Measurements from ENCODE around the gene HECTD3.
"Not testable (repeated sequence)": the region's sequence is repeated elsewhere in the genome, so short reads cannot be mapped to it uniquely, and the experiment has no call there.

The HECTD3 gene

DNA sequence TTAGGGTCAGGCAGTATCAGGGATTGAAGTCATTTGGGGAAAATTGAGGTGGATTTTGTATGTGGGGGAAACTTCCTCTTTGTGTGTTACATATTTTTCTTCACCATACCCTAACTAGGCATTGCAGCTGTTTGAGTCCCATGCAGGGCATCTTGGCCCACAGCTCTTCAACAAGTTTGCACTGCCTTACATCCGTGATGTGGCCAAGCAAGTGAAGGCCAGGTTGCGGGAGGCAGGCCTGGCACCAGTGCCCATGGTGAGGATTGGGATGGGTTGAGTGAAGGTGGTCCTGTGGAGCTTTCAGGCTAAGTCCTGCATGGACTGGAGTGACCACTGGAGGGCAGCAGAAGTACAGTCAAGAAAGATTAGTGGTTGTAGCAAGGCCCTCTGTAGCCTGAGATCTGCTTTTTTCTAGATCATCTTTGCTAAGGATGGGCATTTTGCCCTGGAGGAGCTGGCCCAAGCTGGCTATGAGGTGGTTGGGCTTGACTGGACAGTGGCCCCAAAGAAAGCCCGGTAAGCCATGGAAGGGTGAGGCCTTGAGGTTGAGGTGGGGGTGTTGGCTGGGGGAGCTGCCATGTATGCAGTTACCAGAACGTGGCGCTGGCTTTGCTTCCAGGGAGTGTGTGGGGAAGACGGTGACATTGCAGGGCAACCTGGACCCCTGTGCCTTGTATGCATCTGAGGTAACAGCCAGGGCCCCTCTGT is 3.4 kb upstream of the HECTD3 start:
- peak; percentile 53 for DNase-seq (ENCODE audit: low read depth)

DNA sequence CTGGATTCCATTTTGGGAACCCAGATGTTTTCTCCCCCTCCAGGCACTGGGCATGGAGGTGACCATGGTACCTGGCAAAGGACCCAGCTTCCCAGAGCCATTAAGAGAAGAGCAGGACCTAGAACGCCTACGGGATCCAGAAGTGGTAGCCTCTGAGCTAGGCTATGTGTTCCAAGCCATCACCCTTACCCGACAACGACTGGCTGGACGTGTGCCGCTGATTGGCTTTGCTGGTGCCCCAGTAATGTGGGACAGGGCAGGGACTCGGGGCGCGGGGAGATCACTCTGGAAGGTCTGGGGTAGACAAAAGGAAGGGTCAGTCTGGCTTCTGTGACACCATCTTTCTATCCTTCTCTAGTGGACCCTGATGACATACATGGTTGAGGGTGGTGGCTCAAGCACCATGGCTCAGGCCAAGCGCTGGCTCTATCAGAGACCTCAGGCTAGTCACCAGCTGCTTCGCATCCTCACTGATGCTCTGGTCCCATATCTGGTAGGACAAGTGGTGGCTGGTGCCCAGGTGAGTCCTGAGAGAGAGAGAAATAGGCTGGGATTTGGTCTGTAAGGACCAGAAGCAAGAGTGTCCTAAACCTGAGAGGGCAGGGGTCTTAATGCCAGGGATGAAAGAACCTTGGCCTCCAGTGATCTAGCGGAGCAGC is 2.6 kb upstream of the HECTD3 start:
- DNase-seq (ENCODE audit: low read depth), result no peak

DNA sequence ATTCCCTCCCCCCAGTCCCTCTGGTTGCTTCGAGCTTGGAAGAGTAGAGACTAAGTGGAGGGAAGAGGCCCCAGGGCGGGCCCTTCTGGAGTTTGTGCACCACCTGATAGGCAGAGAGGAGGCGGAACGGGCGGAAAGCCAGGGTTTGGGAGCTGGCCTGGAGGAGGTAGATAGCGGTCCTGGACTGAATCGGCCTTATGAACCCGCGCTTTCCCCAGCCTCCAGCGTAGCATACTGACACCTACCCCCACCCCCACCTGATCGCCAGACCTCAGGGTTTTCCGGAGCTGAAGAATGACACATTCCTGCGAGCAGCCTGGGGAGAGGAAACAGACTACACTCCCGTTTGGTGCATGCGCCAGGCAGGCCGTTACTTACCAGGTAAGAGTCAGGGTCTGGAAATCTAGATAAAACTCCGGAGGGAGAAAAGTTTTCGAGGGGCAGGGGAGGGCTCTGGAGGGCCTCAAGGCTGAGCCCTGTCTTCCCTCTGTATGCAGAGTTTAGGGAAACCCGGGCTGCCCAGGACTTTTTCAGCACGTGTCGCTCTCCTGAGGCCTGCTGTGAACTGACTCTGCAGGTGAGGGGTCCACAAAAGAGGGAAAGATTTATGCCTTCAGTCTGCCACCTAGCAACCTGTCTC is 1.6 kb upstream of the HECTD3 start:
- peak; percentile 10 for DNase-seq (ENCODE audit: low read depth)

DNA sequence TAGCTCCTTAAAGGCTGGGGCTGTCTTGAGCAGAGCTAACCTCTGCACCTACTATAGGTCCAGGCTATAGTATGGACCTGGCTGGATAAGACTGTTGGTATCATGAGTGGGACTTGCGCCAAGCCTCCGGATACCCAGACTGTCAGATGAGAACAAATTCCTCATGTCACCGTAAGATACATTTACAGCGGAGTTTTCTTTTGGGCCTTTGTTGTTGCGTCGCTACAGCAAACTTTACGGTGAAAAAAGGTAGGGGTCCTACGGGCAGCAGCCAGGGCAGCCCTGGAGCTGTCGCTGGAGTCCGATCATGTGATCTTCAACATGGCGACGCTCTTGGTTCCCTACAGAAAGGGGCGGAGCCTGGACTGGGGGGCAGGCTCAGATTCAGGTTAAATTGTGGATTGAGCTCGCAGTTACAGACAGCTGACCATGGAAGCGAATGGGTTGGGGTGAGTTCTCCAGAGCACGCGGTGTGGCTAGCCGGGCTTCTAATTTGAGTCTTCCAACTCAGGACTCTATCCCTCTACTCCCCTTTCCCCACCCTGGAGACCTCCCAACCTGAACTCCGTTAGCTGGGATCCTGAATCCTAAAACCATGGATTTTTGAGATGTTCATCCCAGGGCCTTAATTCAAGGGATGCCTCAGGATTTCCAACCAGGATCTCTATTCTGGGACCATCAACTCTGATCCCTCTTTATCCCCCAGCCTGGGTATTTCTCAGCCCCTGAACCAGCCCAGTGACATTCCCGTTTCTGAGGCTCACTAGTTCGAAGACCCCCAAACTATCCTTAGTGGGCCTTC is 914 bp upstream of the HECTD3 start, which contains the start of gene UROD:
UROD (plus strand) TSS at position 418 of the 802 bp plus-strand sequence; CDS start at position 430, 12 bp downstream.
- DNase-seq (ENCODE audit: low read depth), result peak; percentile 75

DNA sequence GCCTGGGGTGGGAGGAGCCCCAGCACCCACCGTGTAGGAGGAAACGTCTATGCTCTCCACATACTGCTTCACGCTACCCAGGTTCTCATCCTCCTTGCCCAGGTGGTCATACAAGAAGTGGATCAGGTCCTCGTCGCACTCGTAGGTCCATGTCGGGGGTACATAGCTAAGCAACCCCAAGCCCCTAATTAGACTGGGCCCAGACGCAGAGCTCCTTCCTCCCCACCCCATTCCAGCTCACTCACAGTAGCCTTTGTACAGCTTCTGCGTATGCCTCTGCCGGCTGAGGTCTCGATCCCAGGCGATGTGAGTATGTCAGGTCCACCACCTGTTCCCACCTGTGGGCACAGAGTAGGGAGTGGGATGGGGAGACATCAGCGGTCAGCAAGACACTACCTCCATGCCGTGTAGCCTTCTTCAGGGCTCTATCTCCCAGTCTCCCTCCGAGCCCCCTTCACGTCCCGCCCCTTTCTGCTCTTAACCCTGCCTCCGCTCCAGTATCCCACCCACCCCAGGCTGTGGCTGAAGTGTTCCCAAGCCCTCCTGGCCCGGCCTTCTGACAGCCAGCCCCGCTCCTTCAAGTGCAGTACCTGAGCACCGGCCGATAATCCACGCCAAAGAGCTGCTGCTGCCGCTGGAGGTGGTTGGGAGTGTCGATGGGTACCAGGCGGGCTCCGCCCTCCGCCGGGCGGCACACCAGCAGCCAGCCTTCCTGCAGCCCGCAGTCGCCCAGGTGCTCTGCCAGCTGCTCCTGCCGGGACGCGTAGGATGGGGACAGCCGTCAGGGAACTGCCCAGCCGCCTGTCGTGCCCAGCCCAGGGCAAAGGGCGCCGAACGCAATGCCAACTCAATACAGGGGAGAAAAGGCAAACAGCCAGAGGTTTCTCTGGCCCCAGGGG is 919 bp downstream of the HECTD3 start:
- DNase-seq (ENCODE audit: low read depth), result peak; percentile 15

DNA sequence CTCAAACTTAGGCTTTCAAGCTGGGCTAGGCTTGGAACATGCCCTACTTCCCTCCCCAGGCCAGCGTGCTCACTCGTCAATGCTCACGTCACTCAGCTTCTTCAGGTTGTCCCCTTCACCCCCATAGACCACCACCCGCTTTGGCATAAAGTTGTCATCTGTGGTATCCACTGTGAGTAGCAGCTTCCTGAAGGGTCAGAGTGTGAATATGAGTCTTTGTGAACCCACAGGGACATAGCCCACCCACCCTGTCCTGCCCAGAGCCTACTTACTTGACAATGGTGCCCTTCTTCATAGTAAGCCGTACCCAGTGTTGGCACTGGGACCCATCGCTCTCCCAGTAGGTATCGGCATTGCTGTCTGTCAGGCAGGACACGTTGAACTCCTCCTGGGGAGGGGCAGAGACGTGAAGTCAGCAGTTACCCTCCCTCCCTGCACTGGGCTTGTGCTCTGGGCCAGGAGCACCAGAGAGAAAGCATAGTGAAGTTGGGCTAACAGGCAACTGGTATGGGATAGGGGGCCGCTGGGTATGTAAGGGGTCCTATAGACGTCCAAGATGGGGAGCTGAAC is 1.7 kb downstream of the HECTD3 start:
- no peak for DNase-seq (ENCODE audit: low read depth)

DNA sequence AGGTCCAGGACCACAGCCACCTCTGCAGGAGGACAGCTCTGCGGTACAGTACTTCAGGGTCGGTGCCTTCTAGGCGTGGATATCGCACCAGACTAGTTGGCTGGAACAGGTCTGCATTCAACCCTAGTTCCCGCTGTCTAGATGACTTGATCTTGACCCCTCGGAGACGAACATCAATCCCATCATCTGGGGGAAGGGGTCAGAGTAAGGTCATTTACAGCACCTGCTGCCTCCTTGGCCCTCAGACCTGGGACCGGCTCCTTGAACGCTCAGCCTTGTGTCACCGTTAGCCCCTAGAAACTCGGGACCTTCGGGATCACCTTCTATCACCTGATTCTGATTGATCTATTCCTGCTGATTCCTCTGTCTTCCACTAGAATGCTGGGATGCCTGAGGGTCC is 2.6 kb downstream of the HECTD3 start:
- DNase-seq (ENCODE audit: low read depth), result no peak

DNA sequence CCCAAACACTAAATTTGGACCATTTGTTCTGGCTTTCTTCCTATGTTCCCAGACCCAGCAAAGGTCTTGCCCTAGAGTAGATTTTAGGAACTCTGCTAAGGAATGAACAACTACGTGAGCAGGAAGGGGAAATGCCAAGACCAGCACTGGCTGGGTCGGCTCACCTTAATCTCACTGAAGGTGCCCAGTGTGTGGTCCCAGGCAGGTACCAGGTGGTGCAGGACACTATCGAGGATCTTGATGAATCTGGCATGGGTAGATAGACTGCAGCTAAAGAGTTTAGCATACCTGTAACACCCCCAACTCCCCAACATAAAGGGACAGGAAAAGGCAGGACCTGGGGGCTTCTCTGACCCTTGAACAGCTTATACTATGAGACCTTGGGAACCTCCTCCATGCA is 3.0 kb downstream of the HECTD3 start:
- DNase-seq (ENCODE audit: low read depth), result no peak

DNA sequence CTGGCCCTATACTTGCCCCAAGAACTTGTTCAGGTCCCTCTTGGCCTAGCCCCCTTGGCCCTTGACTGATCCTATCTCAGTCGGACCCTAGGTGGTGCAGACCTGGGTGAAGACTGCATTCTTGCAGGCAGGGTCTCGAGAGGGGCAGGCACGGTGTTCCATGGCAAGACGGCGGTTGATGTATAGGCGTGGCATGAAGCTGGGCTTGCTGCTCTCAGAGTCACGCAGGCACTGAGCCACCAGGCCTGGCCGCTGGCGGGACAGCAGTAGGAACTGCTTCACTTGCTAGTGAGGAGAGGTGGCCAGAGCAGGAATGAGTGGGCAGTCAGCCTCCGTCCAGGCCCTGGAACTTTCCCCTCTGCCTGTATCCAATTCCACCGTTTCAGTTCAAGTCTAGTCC is 3.8 kb downstream of the HECTD3 start:
- no peak for DNase-seq (ENCODE audit: low read depth)

DNA sequence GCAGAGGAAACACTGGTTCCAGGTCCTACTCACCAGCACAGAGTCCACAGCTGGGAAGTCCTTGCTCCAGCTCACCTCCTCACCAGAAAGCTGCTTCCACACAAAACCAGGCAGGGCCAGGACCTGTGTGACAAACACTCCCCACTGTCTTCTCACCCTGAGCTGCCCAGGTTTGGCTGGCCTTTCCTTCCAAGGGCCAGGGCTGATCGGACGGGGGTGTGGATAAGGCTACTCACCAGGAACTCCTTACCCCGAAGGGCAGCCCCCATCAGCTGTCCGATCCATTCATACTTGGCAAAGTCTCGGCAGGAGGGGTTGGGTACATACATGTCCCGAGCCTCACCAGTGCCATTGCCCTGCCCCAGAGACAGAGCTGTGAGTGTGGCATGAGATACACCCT is 5.4 kb downstream of the HECTD3 start:
- no peak for DNase-seq (ENCODE audit: low read depth)

DNA sequence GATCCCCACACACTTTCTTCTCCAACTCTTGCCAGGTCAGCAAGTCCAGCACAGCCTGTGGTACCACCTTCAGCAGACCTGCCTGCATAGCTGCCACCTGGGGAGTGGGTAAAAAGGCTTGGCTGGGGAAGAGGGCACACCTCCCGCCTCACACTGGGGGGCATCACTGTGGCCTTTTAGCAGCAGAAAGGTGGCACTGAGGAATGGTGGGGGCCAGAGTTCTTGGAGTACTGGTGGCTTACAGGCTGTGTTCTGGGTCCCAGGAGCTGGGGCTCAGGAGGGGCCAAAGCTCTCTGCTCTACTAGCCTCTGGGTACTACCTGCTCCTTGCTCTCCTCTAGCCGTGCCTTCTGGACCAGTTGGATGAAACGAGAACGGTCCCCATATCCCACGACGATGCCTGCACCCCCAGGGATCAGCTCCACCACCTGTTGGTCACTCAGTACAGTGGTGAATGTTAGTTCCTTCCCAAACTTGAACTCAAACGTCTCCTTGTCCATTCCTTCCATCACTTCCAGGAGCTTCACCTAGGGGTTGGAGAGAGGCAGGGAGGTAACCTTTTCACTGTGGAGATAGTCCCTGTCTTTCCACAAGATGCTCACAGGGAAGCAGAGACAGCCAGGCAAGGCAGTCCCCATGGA is 6.7 kb downstream of the HECTD3 start:
- DNase-seq (ENCODE audit: low read depth), result no peak

DNA sequence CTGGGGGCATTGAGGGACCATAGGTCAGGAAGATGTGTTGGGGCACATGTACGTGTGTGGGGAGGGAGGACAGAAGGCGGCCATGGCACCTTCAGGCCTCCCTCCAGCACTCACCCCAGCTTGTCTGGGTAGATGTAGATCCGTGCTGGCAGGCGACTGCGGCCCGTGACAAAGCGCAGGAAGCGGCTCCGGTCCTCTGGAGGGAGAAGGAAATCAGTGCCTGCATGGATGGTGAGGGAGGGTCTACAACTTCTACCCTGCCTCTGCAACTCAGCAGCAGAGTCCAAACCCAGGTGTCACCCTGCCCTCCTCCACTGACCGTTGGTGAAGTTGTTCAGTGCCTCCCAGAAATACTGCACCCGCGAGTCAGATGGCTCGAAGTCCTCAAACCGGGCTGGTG is 7.4 kb downstream of the HECTD3 start:
- DNase-seq (ENCODE audit: low read depth), result no peak

DNA sequence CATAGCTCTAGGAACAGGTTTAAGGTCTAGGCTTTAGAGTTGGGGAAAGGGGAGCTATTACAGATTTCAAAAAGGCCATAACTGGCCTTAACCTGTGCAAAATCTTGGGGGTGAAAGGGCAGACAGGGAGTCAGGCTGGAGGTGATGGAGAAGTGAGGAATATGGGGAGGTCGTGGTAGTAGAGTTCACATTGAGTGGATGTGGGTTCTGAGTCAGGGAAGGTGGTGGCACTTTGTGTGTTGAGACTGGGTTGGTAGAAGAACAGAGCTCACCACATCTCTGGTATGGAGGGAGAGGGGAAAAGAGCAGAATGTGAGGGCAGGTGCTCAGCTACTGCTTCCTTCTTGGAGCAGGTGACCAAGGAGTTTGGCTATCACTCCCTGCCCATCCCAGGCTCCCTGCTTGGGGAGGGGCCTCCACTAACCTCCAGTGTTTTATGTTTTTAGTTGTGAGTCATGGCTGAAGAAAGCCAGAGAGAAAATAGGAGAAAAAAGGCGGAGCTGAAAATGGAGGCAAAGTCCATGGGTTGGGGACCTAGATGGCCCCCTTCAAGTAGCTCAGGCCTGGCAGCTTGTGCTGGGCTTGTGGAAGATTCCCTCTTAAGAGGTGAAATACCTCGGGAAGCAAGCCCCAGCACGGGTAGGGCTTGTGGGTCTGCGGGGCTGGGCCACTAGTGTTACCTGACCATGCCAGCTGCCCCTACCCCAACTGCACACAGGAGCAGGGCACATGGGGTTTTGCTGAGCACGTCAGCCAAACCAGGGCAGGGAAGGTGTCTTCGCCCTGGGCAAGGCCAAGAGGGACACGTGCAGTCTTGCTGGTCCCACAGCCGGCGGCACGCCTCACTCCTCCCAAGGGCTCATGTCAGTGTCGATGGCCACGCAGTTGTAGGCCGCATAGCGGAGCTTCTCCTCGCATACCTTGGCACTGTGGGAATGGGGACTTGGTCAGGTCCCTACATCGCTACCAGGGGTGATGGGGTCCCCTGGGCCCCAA is 8.2 kb downstream of the HECTD3 start:
- DNase-seq (ENCODE audit: low read depth), result no peak

DNA sequence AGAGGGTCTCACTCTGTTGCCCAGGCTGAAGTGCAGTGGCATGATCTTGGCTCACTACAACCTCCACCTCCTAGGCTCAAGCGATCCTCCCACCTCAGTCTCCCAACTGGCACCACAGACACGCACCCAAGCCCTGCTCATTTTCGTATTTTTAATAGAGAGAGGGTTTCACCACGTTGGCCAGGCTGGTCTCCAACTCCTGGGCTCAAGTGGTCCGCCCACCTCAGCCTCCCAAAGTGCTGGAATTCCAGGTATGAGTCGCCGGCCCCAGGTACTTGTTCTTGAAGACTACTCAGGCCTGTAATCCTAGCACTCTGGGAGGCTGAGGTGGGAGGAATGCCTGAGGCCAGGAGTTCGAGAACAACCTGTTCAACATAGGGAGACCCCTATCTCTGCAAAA is 9.5 kb downstream of the HECTD3 start:
- DNase-seq (ENCODE audit: low read depth), result not testable (repeated sequence)

DNA sequence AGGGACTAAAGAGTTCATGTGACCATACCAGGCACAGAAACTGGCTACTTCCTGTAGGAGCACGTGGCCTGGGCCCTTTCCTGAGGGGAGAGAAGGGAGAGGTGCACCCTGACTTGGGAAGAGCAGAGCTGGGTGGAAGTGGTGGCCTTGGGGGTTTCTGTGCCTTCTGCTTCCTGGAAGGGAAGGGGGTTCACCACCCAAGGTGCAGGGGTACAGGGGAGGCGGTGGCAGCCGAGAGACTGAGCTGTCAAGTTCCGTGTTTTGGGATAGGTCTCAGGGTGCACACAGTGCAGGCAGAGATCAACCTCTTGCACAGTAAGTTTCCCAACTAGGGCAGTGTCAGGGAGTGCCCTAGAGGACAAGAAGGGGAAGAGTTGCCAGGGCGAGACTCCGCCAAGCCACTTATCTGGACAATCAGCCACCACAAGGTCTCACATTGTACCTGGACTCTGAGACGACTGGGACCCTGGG is 10.1 kb downstream of the HECTD3 start:
- DNase-seq (ENCODE audit: low read depth), result no peak

DNA sequence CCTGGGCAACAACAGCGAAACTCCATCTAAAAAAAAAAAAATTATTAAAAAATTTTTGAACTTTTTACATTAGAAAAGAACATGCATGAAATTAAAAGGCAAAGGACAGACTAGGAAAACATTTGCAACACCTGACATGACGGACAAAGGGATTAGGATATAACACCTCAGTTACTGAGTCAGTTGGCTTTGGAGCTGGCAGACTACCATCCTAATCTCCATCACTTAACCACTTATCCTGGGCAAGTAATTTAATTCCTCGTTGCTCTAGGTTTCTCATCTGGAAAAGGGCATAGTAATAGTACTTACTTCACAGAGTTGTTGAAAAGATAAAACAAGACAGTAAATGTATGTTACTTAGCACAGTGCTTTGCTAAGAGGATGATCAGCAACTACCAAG is 11.9 kb downstream of the HECTD3 start:
- no peak for DNase-seq (ENCODE audit: low read depth)

DNA sequence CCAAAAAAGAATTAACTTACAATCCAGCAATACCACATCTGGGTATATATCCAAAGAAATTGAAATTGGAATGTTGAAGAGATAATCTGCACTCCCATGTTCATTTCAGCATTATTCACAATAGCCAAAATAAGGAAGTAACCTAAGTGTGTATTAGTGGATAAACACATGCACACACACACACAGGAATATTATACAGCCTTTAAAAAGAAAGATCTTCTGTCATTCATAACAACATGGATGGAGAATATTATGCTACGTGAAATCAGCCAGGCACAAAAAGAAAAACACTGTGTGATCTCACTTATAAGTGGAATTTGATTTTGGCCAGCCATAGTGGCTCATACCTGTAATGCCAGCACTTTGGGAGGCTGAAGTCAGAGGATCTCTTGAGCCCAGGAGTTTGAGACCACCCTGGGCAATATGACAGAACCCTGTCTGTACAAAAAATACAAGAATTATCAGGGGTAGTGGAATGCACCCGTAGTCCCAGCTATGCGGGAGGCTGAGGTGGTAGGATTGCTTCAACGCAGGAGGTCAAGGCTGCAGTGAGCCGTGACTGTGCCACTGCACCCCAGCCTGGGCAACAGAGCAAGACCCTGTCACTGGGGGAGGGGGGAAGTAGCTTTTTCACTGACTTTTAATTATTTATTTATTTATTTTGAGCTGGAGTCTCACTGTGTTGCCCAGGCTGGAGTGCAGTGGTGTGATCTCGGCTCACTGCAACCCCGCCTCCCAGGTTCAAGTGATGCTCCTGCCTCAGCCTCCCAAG is 15.5 kb downstream of the HECTD3 start:
- no peak for DNase-seq (ENCODE audit: low read depth)

DNA sequence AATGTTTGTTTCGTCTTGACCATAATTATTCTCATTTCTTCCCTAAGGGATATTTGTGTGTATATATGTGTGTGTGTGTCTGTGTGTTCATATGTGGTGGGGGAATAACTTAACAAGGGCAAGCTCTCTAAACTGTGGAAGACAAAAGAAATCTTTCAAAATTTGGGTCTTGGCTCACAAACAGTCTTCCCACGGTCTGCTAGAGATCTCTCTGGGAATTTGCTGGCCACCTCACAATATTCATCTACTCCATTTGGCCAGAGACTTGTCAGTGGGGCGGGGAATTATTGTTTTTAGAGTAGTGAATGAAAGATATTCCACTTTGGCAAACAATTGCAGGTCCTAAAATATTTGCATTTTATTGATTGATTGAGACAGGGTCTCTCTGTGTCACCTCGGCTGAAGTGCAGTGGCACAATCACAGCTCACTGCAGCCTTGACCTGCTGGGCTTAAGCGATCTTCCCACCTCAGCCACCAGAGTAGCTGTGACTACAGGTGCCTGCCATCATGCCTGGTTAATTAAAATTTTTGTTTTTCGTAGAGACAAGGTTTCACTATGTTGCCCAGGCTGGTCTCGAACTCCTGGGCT is 16.7 kb downstream of the HECTD3 start:
- no peak for DNase-seq (ENCODE audit: low read depth)
